Mucosa of stomach (tissue), 1 donor: ENCODE data around the gene SIX5.

Experiments used
- H3K27me3 ChIP-seq: one replicate; pipeline ENCODE4 v1.7.0; 2013; ENCODE audit warnings: mild to moderate bottlenecking, low read length; ENCODE audit not compliant: control insufficient read depth, insufficient read depth
- H3K36me3 ChIP-seq: one replicate; pipeline ENCODE4 v1.7.0; 2013; ENCODE audit warnings: low read length; ENCODE audit not compliant: control insufficient read depth, insufficient read depth
- H3K4me1 ChIP-seq: one replicate; pipeline ENCODE4 v1.7.0; 2013; ENCODE audit warnings: mild to moderate bottlenecking, low read length; ENCODE audit not compliant: control insufficient read depth, insufficient read depth
- H3K4me3 ChIP-seq: one replicate; pipeline ENCODE4 v1.7.0; 2013; ENCODE audit warnings: low read length
- H3K9ac ChIP-seq: one replicate; pipeline ENCODE4 v1.7.0; 2013; ENCODE audit warnings: mild to moderate bottlenecking, low read length, moderate library complexity
- H3K9me3 ChIP-seq: one replicate; pipeline ENCODE4 v1.7.0; 2013; ENCODE audit warnings: mild to moderate bottlenecking, low read length, moderate library complexity; ENCODE audit not compliant: control insufficient read depth
- donor health status: Pancreatic carcinoma.

The SIX5 gene

DNA sequence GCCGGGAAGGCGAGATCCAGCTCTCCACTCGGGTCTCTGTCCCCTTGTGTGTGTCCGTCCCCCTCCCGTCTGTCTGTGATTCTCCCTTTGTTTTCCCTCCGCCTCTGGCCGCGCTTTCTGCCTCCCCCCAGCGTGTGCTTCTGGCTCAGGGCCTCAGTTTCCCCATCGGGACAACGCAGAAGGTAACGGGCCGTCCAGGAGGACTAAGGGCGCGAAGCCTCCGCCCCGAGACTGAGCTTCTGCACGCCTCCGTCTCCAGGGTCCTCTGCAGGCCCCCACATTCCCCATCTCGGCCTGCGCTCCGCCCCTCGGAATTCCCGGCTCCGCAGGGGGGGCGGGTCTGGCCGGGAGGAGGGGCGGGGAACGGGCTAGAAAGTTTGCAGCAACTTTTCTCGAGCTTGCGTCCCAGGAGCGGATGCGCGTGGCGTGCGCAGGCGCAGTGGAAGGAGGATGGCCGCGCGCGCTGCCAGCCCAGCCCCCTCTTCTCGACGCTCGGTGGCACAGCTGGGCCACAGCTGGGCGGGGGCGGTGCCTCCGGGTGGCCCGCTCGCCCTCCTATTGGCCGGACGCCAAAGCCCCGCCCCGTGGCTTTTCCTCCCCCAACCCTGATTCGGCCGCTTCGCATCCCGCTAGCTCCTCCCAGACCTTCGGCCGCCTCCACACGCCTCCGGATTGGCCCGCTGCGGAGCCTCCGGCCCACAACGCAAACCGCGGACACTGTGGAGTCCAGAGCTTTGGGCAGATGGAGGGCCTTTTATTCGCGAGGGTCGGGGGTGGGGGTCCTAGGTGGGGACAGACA lies at the start of gene SIX5:
SIX5 (minus strand) TSS at position 269 of the 799 bp plus-strand sequence. CDS start 408 bp downstream, outside the sequence.
- peaks cover 13% of the 10 kb centered on the region for H3K27me3 ChIP-seq
- peak within 1 kb of the TSS; percentile 56 for H3K4me3 ChIP-seq
- no peaks in the 10 kb centered on the region for H3K9me3 ChIP-seq
- peaks cover 52% of the 10 kb centered on the region for H3K4me1 ChIP-seq
- peak within 1 kb of the TSS; percentile 80 for H3K9ac ChIP-seq
- peaks cover 5% of the 10 kb centered on the region for H3K36me3 ChIP-seq

DNA sequence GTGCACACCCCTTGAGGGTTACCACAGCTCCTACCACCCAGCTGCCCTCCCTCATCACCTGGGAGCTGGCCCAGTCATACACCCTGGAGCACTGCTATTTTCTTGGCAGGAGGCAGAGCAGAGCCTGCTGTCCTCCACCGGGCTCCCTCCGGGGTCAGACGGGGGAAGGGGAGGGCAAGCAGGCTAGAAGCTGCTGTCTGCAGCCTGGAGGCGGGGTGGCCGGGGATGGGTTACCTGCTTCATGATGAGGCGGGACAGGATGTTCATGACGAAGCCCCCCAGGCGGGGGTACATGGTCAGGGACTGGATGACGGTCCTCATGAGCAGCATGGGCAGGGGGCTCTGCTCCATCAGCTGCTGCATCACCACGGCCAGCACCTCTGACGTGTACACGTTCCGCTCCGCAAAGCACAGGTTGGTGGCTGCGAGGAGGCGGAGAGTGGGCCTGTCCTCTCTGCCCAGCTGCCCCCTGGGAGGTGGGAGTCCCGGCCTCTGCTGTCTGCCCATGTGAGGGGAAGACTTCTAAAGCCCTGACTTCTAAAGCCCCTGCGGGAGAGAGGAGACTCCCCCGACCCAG lies 48.8 kb upstream of the SIX5 start:
- Histone ChIP-seq H3K9ac (no peak overlapping the region), H3K9me3 (no peaks in the 10 kb centered on the region), H3K27me3 (no peaks in the 10 kb centered on the region), H3K36me3 (peaks cover 5% of the 10 kb centered on the region), H3K4me3 (no peak overlapping the region), H3K4me1 (no peaks in the 10 kb centered on the region)

DNA sequence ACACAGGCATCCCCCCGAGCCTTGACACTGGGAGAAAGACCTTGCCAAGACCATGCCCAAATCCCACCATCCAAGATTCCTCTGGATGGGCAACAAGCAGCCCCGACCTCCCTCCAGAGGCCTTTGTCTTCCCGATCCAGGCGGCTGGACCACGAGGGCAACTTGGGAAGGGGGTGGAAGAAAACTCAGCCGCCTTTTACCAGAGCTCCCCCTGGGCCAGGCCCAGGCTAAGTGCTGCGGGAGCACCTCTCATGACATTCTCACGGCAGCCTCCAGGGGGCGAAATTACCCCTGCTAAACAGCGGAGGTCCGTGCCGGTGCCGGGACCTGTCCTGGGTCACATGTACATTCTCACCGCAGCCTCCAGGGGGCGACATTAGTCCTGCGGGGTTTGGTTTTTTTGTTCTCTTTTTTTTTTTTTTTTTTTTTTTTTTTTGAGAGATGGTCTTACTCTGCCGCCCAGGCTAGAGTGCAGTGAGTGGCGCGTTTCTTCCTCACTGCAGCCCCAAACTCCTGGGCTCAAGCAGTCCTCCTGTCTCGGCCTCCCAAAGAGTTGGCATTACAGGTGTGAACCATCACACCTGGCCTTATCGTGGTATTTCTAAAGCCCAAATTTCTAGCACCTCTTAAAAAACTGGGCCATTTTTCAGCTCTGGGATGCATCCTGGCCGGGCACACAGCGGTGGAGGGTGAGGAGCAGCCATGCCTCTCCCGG lies 48.1 kb upstream of the SIX5 start:
- H3K9ac ChIP-seq, result no peak overlapping the region

DNA sequence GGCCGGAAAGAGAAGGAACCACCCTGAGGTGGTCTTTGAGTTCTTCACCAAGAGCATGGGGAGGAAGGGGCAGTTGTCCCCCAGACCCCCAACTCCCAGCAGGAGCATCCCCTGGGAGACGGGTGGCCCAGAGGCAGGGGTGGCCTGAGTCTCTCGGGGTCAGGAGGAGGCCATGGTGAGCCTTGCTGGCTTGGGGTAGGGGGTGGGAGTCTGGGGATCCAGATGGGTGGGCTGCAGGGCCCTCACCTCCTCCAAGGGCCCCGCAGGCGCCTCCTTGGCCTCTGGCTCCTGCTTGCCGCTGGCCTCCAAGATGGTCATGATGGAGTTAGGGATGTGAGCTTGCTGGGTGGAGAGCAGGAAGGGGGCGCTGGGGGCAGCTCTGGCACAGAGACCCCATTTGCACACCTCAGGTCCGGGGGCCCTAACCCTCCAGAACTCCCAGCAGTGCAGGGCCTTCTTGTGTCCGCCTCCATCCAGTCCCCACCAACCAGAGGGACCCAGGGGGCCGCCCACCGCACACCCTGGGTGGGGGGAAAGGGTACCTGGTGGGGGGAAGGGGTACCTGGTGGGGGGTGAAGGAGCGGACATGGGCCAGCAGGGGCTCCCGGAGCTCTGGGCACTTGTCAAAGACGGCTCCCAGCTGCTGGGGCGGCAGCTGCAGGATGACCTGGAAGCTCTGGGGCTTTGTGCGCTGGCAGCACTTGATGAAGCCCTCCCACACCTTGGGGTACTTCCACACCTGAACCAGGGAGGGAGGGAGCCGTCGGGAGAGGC lies 47.4 kb upstream of the SIX5 start:
- Histone ChIP-seq H3K27me3 (no peaks in the 10 kb centered on the region), H3K9me3 (no peaks in the 10 kb centered on the region), H3K4me1 (no peaks in the 10 kb centered on the region), H3K36me3 (peaks cover 2% of the 10 kb centered on the region), H3K4me3 (no peak overlapping the region), H3K9ac (peak overlapping the region; percentile 8)

More for the DNA sequence above, 48.1 kb upstream of the SIX5 start:
- H3K36me3 ChIP-seq, result peaks cover 5% of the 10 kb centered on the region
- no peak overlapping the region for H3K4me3 ChIP-seq
- no peaks in the 10 kb centered on the region for H3K4me1 ChIP-seq
- no peaks in the 10 kb centered on the region for H3K9me3 ChIP-seq
- no peaks in the 10 kb centered on the region for H3K27me3 ChIP-seq

DNA sequence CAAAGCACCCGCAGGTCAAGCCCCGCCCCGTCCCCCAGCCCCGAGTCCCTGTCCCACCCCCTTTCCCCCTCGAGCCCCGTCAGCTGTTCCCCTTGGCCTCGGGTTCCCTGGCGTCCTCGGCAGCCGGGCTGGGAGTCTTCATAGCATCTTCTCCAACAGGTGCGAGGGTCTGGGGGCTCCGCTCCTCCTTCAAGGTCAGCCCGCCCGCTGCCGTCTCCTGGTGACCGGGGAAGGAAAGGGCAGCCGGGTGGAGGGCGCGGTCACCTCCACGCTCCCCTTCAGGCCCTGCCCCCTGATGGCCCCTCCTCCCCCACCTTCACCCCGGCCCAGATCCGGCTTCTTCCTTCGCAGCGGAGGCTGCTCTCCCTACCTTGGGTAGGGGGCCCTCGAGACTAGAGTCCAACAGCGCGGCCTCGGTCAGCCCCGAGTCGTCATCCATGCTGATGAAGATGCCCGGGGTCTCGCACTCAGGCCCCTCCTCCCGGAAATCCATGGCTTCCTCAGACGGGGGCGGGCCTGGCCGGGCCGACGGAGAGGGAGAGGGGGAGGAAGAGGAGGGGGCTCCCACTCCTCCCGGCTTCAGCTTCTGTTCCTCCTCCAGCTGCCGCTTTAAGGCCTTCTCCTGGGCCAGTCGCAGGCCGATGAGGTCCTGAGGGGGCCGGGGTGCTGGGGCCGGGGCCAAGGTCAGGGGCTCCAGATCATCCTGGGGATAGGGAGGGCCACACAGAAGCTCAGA lies 46.6 kb upstream of the SIX5 start:
- no peaks in the 10 kb centered on the region for H3K4me1 ChIP-seq
- no peak overlapping the region for H3K4me3 ChIP-seq
- peak overlapping the region; percentile 8 for H3K9ac ChIP-seq
- H3K36me3 ChIP-seq, result no peaks in the 10 kb centered on the region
- H3K9me3 ChIP-seq, result no peaks in the 10 kb centered on the region
- H3K27me3 ChIP-seq, result no peaks in the 10 kb centered on the region

DNA sequence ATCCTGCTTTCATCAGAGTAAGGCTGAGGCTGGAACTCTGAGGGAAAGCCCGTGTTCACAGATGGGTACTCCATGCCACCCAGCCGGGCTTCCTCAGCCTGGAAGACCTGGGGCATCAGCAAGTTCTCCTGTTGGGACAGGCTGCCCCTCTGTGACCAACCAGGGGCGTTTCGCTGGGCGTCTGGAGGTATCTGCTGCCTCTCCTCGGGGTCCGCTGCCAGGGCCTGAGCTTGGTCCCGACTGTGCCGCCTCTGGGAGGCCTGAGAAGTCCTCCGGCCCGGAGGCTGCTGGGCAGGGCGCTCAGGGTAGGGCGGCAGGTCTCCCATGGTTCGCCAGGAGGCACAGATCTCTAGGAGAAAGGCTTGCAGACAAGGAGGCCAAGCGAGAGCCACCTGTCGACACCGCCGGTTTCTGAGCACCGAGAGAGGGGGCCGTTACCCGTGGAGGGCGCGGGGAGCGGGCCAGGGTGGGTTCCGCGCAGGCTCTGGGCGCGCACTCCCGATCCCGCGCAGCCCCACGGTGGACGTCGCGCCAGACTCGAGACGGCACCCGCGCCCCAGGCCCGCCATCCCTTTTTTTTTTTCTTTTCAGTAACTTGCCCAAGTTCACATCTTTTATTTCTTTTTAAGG lies 45.9 kb upstream of the SIX5 start, which contains the start of gene RSPH6A:
RSPH6A (minus strand) TSS at position 458 of the 630 bp plus-strand sequence; CDS start at position 326, 132 bp downstream.
- no peaks in the 10 kb centered on the region for H3K4me1 ChIP-seq
- H3K27me3 ChIP-seq, result no peaks in the 10 kb centered on the region
- H3K9ac ChIP-seq, result peak within 1 kb of the TSS; percentile 8
- no peak within 1 kb of the TSS for H3K4me3 ChIP-seq
- no peaks in the 10 kb centered on the region for H3K36me3 ChIP-seq
- no peaks in the 10 kb centered on the region for H3K9me3 ChIP-seq

DNA sequence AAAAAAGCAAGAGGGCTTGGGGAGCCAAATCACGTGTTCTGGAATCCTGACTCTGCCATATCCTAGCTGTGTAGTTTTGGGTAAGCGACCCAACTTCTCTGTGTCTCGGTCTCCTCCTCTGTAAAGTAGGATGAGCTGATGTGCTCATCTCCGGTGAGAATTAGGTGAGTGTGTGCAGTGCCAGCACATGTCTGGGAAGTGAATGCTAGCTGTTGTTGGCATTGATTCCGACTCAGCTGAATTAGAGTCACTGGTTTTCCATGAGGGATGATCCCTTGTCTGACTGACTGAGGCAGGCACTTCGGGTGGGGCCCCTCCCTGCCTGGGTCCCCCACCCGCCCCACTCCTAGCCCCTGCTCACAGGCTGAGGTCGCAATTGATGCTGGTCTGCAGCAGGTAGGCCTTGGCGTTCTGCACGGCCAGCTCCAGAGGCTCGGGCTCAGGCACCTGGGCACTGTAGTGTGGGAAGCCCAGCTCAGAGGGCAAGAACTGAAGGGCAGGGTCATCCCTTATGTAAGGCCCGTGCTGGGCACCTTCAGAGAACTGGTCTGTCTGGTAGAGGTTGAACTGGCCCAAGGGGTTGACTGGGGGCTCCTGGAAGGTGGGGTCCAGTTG lies 45.2 kb upstream of the SIX5 start:
- H3K36me3 ChIP-seq, result no peaks in the 10 kb centered on the region
- H3K27me3 ChIP-seq, result no peaks in the 10 kb centered on the region
- H3K4me1 ChIP-seq, result no peaks in the 10 kb centered on the region
- H3K9ac ChIP-seq, result no peak overlapping the region
- no peak overlapping the region for H3K4me3 ChIP-seq
- no peaks in the 10 kb centered on the region for H3K9me3 ChIP-seq

DNA sequence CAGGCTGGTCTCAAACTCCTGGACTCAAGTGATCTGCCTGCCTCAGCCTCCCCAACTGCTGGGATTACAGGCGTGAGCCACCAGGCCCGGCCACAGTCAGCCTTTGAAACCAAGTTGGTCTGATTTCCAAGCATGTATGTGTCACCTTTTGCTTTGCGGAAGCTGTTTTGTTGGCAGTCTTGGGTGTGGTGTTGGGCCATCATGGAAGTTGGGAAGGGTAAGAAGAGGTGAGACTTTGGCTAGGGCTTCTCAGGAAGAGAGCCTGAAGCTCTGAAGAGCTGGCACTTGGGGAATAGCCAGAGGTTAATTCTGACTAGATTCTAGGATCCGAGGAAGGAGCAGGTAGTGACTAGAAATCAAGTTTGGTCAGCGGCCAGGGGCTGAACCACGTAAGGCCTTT lies 43.2 kb upstream of the SIX5 start:
- H3K9me3 ChIP-seq, result no peaks in the 10 kb centered on the region

DNA sequence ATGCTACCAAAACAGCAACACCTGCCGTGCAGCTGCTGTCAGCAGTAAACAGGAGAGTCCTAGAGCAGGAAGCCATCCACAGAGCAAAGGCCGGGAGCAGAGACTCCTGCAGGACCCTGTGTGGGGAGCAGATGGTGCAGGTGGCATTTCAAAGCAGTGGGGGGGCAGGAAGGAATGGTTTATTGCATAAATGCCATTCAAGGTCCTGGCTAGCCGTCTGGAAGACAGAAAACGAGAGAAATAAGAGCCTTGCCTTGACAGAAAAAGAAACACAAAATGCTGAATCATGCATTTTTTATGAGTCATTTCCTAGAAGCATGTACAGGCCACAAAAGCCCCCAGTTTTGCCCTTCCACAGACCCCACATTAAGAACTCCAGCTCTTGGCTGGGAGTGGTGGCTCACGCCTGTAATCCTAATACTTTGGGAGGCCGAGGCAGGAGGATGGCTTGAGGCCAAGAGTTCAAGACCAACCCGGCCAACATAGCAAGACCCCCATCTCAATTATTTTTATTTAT lies 40.6 kb upstream of the SIX5 start:
- no peak overlapping the region for H3K4me3 ChIP-seq
- H3K4me1 ChIP-seq, result no peaks in the 10 kb centered on the region
- no peaks in the 10 kb centered on the region for H3K36me3 ChIP-seq
- no peaks in the 10 kb centered on the region for H3K27me3 ChIP-seq
- no peaks in the 10 kb centered on the region for H3K9me3 ChIP-seq
- no peak overlapping the region for H3K9ac ChIP-seq

More for the DNA sequence above, 43.2 kb upstream of the SIX5 start:
- Histone ChIP-seq H3K4me3 (no peak overlapping the region), H3K27me3 (no peaks in the 10 kb centered on the region), H3K4me1 (no peaks in the 10 kb centered on the region), H3K9ac (no peak overlapping the region), H3K36me3 (no peaks in the 10 kb centered on the region)

DNA sequence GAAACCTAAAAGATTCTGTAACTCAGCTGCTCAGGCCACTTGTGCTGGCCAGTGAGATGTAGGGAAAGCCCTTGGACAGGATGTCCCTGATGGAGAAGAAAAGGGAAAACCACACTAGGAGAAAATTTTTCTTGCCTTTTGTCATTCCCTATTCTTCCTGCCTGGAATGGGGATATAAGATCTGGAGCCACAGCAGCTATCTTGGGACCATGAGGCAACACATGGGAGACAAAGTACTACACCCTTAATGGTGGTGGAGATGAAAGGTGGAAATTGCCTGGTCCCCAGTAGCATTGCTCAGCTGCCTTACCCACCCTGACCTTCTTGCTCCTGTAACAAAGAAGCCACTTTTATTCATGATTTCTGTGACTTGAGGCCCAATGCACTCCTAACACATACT lies 36.7 kb upstream of the SIX5 start:
- no peaks in the 10 kb centered on the region for H3K9me3 ChIP-seq
- peaks cover 4% of the 10 kb centered on the region for H3K27me3 ChIP-seq
- H3K36me3 ChIP-seq, result no peaks in the 10 kb centered on the region
- no peak overlapping the region for H3K9ac ChIP-seq
- H3K4me1 ChIP-seq, result no peaks in the 10 kb centered on the region
- no peak overlapping the region for H3K4me3 ChIP-seq
